Endothelial cell (in vitro differentiated cells): ENCODE results near the gene PLXNA2. TPM values are rescaled to one million over a fixed set of nuclear protein-coding genes. Genes with fewer than 3 reads are reported as not detected.

Experiments used
- DNase-seq: peaks from one replicate; pipeline ENCODE4 v3.0.0; 2021; ENCODE audit warnings: low spot score
- H3K27ac Mint-ChIP-seq: one replicate; pipeline ENCODE4 v1.8.0; 2021; ENCODE audit warnings: mixed read lengths, inconsistent platforms; ENCODE audit not compliant: unreplicated experiment
- H3K27me3 Mint-ChIP-seq: one replicate; pipeline ENCODE4 v1.8.0; 2021; ENCODE audit warnings: mild to moderate bottlenecking, moderate library complexity, mixed read lengths, inconsistent platforms; ENCODE audit not compliant: unreplicated experiment
- H3K36me3 Mint-ChIP-seq: one replicate; pipeline ENCODE4 v1.8.0; 2021; ENCODE audit warnings: mild to moderate bottlenecking, low read depth, mixed read lengths, inconsistent platforms; ENCODE audit not compliant: unreplicated experiment
- H3K4me1 Mint-ChIP-seq: one replicate; pipeline ENCODE4 v1.8.0; 2021; ENCODE audit warnings: mild to moderate bottlenecking, mixed read lengths, inconsistent platforms; ENCODE audit not compliant: unreplicated experiment
- H3K4me3 Mint-ChIP-seq: one replicate; pipeline ENCODE4 v1.8.0; 2021; ENCODE audit warnings: mild to moderate bottlenecking, mixed read lengths, inconsistent platforms; ENCODE audit not compliant: unreplicated experiment
- H3K9me3 Mint-ChIP-seq: one replicate; pipeline ENCODE4 v1.8.0; 2021; ENCODE audit warnings: mixed read lengths, inconsistent platforms; ENCODE audit not compliant: unreplicated experiment
- CTCF ChIP-seq: fragments of 200-600 bp; sonication (generic); IDR thresholded peaks from one replicate; pipeline ENCODE4 v1.5.0; 2021; ENCODE audit warnings: antibody characterized with exemption; ENCODE audit not compliant: unreplicated experiment
- total RNA-seq: library from RNA; stranded (reverse); fragmentation: NEBNext Ultra II Directional; extraction: Animal tissue kit (Norgen Biotek cat#: 25700); gene quantifications from one replicate; pipeline ENCODE4 v1.2.1, GENCODE V29; 2021; ENCODE audit not compliant: unreplicated experiment

The PLXNA2 gene
- total RNA-seq, 1 donor from 2014 or later, result 25.6 TPM

DNA sequence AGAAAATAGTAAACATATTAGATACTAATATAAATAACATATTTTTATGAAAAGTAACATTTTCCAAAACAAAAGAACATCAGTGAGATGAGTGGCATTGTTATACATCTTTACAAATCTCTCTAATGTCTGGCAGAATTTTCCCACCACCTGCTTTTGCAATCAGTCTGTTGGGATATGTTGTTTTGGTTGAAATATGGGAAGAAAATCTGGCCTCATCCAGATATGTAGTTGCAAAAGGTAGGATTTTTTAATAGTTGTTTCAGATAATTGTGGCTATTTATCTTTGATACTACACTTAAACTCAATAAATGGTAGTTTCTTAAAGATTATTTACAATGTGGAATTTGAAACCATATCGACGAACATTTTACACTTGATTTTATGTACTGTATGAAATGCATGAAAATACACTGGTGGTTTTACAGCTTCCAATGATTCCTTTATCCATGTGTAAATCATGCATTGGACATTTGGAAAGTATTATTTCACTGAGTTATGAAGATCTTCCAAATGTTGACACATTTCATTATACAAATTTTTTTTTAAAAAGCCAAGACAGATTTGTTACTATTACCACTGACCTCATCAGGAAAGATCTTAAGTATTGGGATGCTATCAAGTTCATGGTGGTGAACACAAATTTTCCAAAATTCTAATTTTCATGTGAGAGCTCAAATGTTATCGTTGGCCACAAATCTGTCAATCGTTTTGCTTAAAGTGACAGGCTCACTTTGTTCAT lies 259.2 kb downstream of the PLXNA2 start:
- Mint-ChIP-seq H3K27ac (no peak overlapping the region), H3K27me3 (peaks cover 2% of the 10 kb centered on the region)

DNA sequence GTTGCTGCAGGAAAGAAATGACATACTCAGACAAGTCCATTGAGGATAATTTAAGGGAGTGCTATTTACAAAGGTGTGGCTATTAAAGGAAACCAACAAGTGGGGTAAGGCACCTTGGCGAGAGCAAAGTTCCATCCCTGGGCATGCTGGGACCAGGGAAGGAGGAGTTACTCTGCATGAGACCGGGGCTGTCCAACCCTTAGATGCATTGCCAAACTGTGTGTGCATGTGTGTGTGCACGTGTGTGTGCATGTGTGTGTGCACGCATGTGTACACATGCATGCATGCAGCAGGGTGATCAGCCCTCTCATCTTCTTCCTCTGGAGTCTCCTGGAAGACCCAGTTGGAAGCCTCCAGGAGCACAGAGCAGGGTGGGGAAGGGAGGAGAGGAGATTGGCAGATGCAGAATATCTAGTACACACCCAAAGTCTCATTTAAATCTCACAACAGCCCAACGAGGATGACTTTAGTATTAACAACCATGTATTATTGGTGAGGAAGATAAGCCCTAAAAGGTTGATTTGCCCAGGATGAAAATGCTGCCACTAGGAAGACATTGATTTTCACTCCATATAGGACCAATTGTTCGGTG lies 261.0 kb downstream of the PLXNA2 start:
- peaks cover 4% of the 10 kb centered on the region for H3K4me1 Mint-ChIP-seq
- H3K27ac Mint-ChIP-seq, result no peak overlapping the region

More for the DNA sequence above, 259.2 kb downstream of the PLXNA2 start:
- no peak overlapping the region for H3K4me3 Mint-ChIP-seq
- H3K9me3 Mint-ChIP-seq, result no peaks in the 10 kb centered on the region
- TF ChIP-seq CTCF, result no peak
- H3K36me3 Mint-ChIP-seq, result peaks cover 4% of the 10 kb centered on the region
- peaks cover 4% of the 10 kb centered on the region for H3K4me1 Mint-ChIP-seq
- DNase-seq, result no peak

DNA sequence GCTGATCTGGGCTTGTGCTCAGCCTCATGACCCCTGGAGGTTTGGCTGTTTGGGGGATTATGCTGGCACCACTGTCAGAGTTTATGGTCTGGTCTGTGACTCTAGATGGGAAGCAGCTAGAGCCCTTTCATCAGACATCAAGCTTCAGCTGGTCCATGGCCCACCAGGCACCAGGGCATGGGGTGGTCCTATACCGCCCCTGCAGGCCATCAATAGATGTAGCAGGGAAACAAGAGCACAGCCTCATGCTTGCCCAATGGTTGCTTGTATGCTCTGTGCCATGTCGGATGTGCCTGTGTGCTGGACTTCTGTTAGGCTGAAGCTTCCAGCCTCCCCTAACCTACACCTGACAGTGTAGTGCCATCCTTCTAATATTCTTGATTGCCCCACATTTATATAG lies 262.2 kb downstream of the PLXNA2 start:
- Mint-ChIP-seq H3K27ac (no peak overlapping the region), H3K9me3 (no peaks in the 10 kb centered on the region), H3K4me3 (no peak overlapping the region), H3K27me3 (no peaks in the 10 kb centered on the region), H3K4me1 (no peaks in the 10 kb centered on the region), H3K36me3 (no peaks in the 10 kb centered on the region)
- DNase-seq, result peak; percentile 56
- peak; percentile 78 for TF ChIP-seq CTCF

More for the DNA sequence above, 261.0 kb downstream of the PLXNA2 start:
- TF ChIP-seq CTCF, result no peak
- Mint-ChIP-seq H3K9me3 (no peaks in the 10 kb centered on the region), H3K36me3 (no peaks in the 10 kb centered on the region), H3K27me3 (no peaks in the 10 kb centered on the region), H3K4me3 (no peak overlapping the region)
- no peak for DNase-seq

GRCh38 chr1:207978441-207978840 lies 265.7 kb downstream of the PLXNA2 start:
- H3K9me3 Mint-ChIP-seq, result no peaks in the 10 kb centered on the region
- no peak for TF ChIP-seq CTCF

GRCh38 chr1:207977876-207978275 lies 266.3 kb downstream of the PLXNA2 start:
- H3K9me3 Mint-ChIP-seq, result no peaks in the 10 kb centered on the region
- no peak for TF ChIP-seq CTCF
- no peak overlapping the region for H3K4me3 Mint-ChIP-seq
- no peaks in the 10 kb centered on the region for H3K36me3 Mint-ChIP-seq
- H3K4me1 Mint-ChIP-seq, result no peaks in the 10 kb centered on the region
- H3K27me3 Mint-ChIP-seq, result no peaks in the 10 kb centered on the region
- no peak overlapping the region for H3K27ac Mint-ChIP-seq
- no peak for DNase-seq

More at GRCh38 chr1:207978441-207978840, 265.7 kb downstream of the PLXNA2 start:
- H3K27ac Mint-ChIP-seq, result no peak overlapping the region
- H3K27me3 Mint-ChIP-seq, result no peaks in the 10 kb centered on the region
- DNase-seq, result no peak
- no peak overlapping the region for H3K4me3 Mint-ChIP-seq
- no peaks in the 10 kb centered on the region for H3K4me1 Mint-ChIP-seq
- H3K36me3 Mint-ChIP-seq, result no peaks in the 10 kb centered on the region
